Measurements from ENCODE around the gene PRKCA. TPM values are rescaled to one million over a fixed set of nuclear protein-coding genes. Genes with fewer than 3 reads are reported as not detected.
A peak's percentile ranks its signal among the peaks of the same experiment; 100 is the strongest.

PRKCA gene
- total RNA-seq, 2 donors from 2014 or later: 8.3 to 26.5 TPM

DNA sequence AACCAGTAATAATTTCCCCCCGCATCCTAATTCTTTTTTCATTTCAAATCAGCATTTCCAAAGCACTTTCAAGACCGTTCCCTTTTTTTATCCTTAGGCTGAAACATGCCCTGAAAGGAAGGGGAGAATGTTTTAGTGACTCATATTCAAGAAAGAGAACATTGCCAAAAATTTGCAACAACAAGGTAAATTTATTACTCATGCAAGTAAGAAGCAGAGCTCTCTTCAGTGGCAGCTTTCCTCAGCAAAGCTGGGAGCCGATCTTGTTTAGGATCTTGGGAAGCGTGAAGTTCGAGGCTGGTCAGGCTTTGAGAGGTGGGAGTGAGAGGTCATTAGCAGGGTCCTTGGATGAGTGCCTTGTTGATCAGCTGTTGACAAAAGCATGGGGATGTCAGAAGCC, 129.5 kb downstream of the PRKCA start:
- no peak for DNase-seq (ENCODE audit: low spot score)
- no peak for TF ChIP-seq POLR2AphosphoS5 (IDR thresholded peaks at IDR 0.05)
- TF ChIP-seq, protein P1, sequence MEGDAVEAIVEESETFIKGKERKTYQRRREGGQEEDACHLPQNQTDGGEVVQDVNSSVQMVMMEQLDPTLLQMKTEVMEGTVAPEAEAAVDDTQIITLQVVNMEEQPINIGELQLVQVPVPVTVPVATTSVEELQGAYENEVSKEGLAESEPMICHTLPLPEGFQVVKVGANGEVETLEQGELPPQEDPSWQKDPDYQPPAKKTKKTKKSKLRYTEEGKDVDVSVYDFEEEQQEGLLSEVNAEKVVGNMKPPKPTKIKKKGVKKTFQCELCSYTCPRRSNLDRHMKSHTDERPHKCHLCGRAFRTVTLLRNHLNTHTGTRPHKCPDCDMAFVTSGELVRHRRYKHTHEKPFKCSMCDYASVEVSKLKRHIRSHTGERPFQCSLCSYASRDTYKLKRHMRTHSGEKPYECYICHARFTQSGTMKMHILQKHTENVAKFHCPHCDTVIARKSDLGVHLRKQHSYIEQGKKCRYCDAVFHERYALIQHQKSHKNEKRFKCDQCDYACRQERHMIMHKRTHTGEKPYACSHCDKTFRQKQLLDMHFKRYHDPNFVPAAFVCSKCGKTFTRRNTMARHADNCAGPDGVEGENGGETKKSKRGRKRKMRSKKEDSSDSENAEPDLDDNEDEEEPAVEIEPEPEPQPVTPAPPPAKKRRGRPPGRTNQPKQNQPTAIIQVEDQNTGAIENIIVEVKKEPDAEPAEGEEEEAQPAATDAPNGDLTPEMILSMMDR (IDR thresholded peaks at IDR 0.05): no peak
- TF ChIP-seq POLR2A (IDR thresholded peaks at IDR 0.05): no peak
- Histone ChIP-seq H3K27ac (peak overlapping the region in 1 of 2 donors; percentile 37), H3K27me3 (replicated peaks; ENCODE audit: insufficient read depth) (no peaks in the 10 kb centered on the region), H3K36me3 (no peaks in the 10 kb centered on the region), H3K4me3 (no peak overlapping the region), H3K4me1 (replicated peaks) (no peaks in the 10 kb centered on the region), H3K9me3 (no peaks in the 10 kb centered on the region)
- WGBS: 23% methylated on average over 5 of the region's 5 CpGs
- intact Hi-C loops (cut with DNase I): loop anchor here (5.0 kb wide), 5 partner anchors 35 to 190 kb away; partner anchors contain the start of gene PRKCA

- intact Hi-C loops (cut with DNase I): loop anchor here (5.0 kb wide), 5 partner anchors 35 to 190 kb away; partner anchors contain the start of gene PRKCA
- no peaks in the 10 kb centered on the region for H3K36me3 ChIP-seq
- DNase-seq (ENCODE audit: low spot score): no peak
- no peaks in the 10 kb centered on the region for H3K27me3 ChIP-seq (replicated peaks; ENCODE audit: insufficient read depth)
- no peak overlapping the region for H3K4me3 ChIP-seq
- H3K9me3 ChIP-seq: no peaks in the 10 kb centered on the region
- no peaks in the 10 kb centered on the region for H3K4me1 ChIP-seq (replicated peaks)
- peak overlapping the region in 1 of 2 donors; percentile 37 for H3K27ac ChIP-seq
- 44% methylated on average over 2 of the region's 2 CpGs for WGBS
- TF ChIP-seq POLR2A (IDR thresholded peaks at IDR 0.05): no peak
- TF ChIP-seq, protein P1 (IDR thresholded peaks at IDR 0.05): no peak
- no peak for TF ChIP-seq POLR2AphosphoS5 (IDR thresholded peaks at IDR 0.05)
These were observed 130.1 kb downstream of the PRKCA start for GRCh38 chr17:66432411-66432957.

- no peak for TF ChIP-seq POLR2A (IDR thresholded peaks at IDR 0.05)
- TF ChIP-seq, protein P1 (IDR thresholded peaks at IDR 0.05): no peak
- TF ChIP-seq POLR2AphosphoS5 (IDR thresholded peaks at IDR 0.05): no peak
- Histone ChIP-seq H3K4me1 (replicated peaks) (no peaks in the 10 kb centered on the region), H3K27ac (no peak overlapping the region), H3K4me3 (no peak overlapping the region), H3K27me3 (replicated peaks; ENCODE audit: insufficient read depth) (no peaks in the 10 kb centered on the region), H3K36me3 (no peaks in the 10 kb centered on the region), H3K9me3 (no peaks in the 10 kb centered on the region)
- WGBS: 42% methylated on average over 5 of the region's 5 CpGs
- DNase-seq (ENCODE audit: low spot score): no peak
- intact Hi-C loops (cut with DNase I): loop anchor here (5.0 kb wide), 5 partner anchors 34 to 189 kb away; partner anchors contain the start of gene PRKCA
These were observed 130.7 kb downstream of the PRKCA start for GRCh38 chr17:66432996-66433551.

DNA sequence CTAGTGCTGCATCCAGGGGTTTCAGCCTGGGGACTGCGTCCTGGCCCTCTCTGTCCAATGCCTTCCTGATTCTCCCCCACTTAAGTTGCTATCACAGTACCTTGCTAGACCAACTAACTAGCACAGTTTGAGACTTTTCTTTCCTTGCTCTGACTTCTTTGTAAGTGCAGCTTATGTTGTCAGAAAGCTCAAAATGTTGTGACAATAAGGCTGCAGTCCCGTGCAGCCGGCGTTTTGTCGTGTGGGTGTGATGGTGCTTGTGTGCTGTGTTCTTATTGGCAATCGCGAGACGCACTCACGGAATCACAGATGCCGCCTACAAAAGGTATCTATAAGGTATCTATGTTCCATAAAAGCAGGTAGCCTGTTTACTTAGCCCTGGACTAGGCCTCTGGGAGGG, 132.8 kb downstream of the PRKCA start:
- H3K4me1 ChIP-seq (replicated peaks): no peaks in the 10 kb centered on the region
- WGBS: 91% methylated on average over 10 of the region's 10 CpGs
- H3K27me3 ChIP-seq (replicated peaks; ENCODE audit: insufficient read depth): no peaks in the 10 kb centered on the region
- H3K4me3 ChIP-seq: no peak overlapping the region
- intact Hi-C loops (cut with DNase I): no loop called here
- DNase-seq (ENCODE audit: low spot score): no peak
- TF ChIP-seq, protein P1 (IDR thresholded peaks at IDR 0.05): no peak
- no peak for TF ChIP-seq POLR2AphosphoS5 (IDR thresholded peaks at IDR 0.05)
- TF ChIP-seq POLR2A (IDR thresholded peaks at IDR 0.05): no peak
- H3K27ac ChIP-seq: no peak overlapping the region
- H3K9me3 ChIP-seq: no peaks in the 10 kb centered on the region
- no peaks in the 10 kb centered on the region for H3K36me3 ChIP-seq

GRCh38 chr17:66436631-66437030, 134.2 kb downstream of the PRKCA start:
- H3K9me3 ChIP-seq: no peaks in the 10 kb centered on the region
- H3K4me1 ChIP-seq (replicated peaks): no peaks in the 10 kb centered on the region
- no peak for DNase-seq (ENCODE audit: low spot score)
- WGBS: 72% methylated on average over 6 of the region's 6 CpGs
- H3K27ac ChIP-seq: no peak overlapping the region
- TF ChIP-seq POLR2A (IDR thresholded peaks at IDR 0.05) (no peak), POLR2AphosphoS5 (IDR thresholded peaks at IDR 0.05) (no peak)
- TF ChIP-seq, protein P1 (IDR thresholded peaks at IDR 0.05): no peak
- intact Hi-C loops (cut with DNase I): no loop called here
- H3K4me3 ChIP-seq: no peak overlapping the region
- H3K27me3 ChIP-seq (replicated peaks; ENCODE audit: insufficient read depth): no peaks in the 10 kb centered on the region
- H3K36me3 ChIP-seq: no peaks in the 10 kb centered on the region

Data from prostate gland (tissue), 2 donors.